Measurements from ENCODE around the gene INF2.

DNA sequence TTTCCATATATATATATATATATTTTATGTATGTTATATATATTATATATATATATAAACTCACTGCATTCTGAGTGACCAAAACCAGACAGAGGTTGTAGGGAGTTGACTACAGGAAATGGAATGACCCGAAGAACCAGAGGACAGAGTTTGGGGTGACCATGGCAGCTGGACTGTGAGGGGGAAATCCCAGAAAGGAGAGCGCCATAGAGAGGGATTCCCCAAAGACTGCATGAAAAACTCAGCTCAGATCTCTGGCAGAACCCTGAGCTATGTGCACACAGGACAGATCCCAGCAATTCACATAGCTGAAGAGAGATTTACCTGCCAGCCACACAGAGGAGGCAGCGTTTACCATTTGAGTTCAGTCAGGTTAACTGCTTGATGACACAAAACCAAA is 19.7 kb upstream of the INF2 start:
- TF ChIP-seq, protein P1, sequence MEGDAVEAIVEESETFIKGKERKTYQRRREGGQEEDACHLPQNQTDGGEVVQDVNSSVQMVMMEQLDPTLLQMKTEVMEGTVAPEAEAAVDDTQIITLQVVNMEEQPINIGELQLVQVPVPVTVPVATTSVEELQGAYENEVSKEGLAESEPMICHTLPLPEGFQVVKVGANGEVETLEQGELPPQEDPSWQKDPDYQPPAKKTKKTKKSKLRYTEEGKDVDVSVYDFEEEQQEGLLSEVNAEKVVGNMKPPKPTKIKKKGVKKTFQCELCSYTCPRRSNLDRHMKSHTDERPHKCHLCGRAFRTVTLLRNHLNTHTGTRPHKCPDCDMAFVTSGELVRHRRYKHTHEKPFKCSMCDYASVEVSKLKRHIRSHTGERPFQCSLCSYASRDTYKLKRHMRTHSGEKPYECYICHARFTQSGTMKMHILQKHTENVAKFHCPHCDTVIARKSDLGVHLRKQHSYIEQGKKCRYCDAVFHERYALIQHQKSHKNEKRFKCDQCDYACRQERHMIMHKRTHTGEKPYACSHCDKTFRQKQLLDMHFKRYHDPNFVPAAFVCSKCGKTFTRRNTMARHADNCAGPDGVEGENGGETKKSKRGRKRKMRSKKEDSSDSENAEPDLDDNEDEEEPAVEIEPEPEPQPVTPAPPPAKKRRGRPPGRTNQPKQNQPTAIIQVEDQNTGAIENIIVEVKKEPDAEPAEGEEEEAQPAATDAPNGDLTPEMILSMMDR (conservative IDR thresholded peaks at IDR 0.05; ENCODE audit: low read depth, low read length): no peak
- TF ChIP-seq EZH2 (IDR thresholded peaks at IDR 0.05; ENCODE audit: borderline replicate concordance, low read depth, low read length, poor library complexity, severe bottlenecking): no peak
